ENCODE results near the gene NR1D1. TPM values are rescaled to one million over a fixed set of nuclear protein-coding genes. Genes with fewer than 3 reads are reported as not detected.

The NR1D1 gene
- total and polyA plus RNA-seq, 2 of the 8 experiments (the other 6 are each of a cell fraction or from before 2014, with no cell fraction given) = 1.5 to 4.6 TPM

GRCh38 chr17:40100669-40101366 lies 429 bp upstream of the NR1D1 start (continued):
- TF ChIP-seq, protein P1, sequence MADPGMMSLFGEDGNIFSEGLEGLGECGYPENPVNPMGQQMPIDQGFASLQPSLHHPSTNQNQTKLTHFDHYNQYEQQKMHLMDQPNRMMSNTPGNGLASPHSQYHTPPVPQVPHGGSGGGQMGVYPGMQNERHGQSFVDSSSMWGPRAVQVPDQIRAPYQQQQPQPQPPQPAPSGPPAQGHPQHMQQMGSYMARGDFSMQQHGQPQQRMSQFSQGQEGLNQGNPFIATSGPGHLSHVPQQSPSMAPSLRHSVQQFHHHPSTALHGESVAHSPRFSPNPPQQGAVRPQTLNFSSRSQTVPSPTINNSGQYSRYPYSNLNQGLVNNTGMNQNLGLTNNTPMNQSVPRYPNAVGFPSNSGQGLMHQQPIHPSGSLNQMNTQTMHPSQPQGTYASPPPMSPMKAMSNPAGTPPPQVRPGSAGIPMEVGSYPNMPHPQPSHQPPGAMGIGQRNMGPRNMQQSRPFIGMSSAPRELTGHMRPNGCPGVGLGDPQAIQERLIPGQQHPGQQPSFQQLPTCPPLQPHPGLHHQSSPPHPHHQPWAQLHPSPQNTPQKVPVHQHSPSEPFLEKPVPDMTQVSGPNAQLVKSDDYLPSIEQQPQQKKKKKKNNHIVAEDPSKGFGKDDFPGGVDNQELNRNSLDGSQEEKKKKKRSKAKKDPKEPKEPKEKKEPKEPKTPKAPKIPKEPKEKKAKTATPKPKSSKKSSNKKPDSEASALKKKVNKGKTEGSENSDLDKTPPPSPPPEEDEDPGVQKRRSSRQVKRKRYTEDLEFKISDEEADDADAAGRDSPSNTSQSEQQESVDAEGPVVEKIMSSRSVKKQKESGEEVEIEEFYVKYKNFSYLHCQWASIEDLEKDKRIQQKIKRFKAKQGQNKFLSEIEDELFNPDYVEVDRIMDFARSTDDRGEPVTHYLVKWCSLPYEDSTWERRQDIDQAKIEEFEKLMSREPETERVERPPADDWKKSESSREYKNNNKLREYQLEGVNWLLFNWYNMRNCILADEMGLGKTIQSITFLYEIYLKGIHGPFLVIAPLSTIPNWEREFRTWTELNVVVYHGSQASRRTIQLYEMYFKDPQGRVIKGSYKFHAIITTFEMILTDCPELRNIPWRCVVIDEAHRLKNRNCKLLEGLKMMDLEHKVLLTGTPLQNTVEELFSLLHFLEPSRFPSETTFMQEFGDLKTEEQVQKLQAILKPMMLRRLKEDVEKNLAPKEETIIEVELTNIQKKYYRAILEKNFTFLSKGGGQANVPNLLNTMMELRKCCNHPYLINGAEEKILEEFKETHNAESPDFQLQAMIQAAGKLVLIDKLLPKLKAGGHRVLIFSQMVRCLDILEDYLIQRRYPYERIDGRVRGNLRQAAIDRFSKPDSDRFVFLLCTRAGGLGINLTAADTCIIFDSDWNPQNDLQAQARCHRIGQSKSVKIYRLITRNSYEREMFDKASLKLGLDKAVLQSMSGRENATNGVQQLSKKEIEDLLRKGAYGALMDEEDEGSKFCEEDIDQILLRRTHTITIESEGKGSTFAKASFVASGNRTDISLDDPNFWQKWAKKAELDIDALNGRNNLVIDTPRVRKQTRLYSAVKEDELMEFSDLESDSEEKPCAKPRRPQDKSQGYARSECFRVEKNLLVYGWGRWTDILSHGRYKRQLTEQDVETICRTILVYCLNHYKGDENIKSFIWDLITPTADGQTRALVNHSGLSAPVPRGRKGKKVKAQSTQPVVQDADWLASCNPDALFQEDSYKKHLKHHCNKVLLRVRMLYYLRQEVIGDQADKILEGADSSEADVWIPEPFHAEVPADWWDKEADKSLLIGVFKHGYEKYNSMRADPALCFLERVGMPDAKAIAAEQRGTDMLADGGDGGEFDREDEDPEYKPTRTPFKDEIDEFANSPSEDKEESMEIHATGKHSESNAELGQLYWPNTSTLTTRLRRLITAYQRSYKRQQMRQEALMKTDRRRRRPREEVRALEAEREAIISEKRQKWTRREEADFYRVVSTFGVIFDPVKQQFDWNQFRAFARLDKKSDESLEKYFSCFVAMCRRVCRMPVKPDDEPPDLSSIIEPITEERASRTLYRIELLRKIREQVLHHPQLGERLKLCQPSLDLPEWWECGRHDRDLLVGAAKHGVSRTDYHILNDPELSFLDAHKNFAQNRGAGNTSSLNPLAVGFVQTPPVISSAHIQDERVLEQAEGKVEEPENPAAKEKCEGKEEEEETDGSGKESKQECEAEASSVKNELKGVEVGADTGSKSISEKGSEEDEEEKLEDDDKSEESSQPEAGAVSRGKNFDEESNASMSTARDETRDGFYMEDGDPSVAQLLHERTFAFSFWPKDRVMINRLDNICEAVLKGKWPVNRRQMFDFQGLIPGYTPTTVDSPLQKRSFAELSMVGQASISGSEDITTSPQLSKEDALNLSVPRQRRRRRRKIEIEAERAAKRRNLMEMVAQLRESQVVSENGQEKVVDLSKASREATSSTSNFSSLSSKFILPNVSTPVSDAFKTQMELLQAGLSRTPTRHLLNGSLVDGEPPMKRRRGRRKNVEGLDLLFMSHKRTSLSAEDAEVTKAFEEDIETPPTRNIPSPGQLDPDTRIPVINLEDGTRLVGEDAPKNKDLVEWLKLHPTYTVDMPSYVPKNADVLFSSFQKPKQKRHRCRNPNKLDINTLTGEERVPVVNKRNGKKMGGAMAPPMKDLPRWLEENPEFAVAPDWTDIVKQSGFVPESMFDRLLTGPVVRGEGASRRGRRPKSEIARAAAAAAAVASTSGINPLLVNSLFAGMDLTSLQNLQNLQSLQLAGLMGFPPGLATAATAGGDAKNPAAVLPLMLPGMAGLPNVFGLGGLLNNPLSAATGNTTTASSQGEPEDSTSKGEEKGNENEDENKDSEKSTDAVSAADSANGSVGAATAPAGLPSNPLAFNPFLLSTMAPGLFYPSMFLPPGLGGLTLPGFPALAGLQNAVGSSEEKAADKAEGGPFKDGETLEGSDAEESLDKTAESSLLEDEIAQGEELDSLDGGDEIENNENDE (IDR thresholded peaks at IDR 0.05; ENCODE audit: insufficient replicate concordance, low read length) = no peak
- no peak for TF ChIP-seq TAF1 (IDR thresholded peaks at IDR 0.05; ENCODE audit: low read depth, low read length)
- no peak for TF ChIP-seq CHD1 (IDR thresholded peaks at IDR 0.05; ENCODE audit: low read depth, low read length)
- no peak for TF ChIP-seq EP300 (IDR thresholded peaks at IDR 0.05; ENCODE audit: borderline replicate concordance in 1 of 2, low read depth in 2 of 2, low read length in 2 of 2)
- no peak for TF ChIP-seq SAP30 (IDR thresholded peaks at IDR 0.05; ENCODE audit: insufficient read depth, insufficient replicate concordance, low read length)
- no peak for TF ChIP-seq CBX8 (IDR thresholded peaks at IDR 0.05; ENCODE audit: borderline replicate concordance, low read depth, low read length)
- TF ChIP-seq HDAC2 (IDR thresholded peaks at IDR 0.05; ENCODE audit: borderline replicate concordance in 1 of 2, low read depth in 2 of 2, low read length in 2 of 2) = 0 out of 4 replicates have a peak, but pooled peaks have one; percentile 10 to 17
- TF ChIP-seq GABPA (IDR thresholded peaks at IDR 0.05; ENCODE audit: borderline replicate concordance, insufficient read depth, low read length) = no peak
- TF ChIP-seq RFX5 (IDR thresholded peaks at IDR 0.05; ENCODE audit: borderline replicate concordance, low read depth, low read length) = no peak

Data from H1 (cell line).